CD4-positive, alpha-beta T cell treated with Interferon alpha-2 for 1 hour (primary cell): Measurements from ENCODE around the gene SDCCAG8.

ENCODE experiments used
- DNase-seq, 2 donors: peaks; one replicate each; pipeline ENCODE4 v3.0.0-alpha.2; 2020 to 2022

The SDCCAG8 gene

DNA sequence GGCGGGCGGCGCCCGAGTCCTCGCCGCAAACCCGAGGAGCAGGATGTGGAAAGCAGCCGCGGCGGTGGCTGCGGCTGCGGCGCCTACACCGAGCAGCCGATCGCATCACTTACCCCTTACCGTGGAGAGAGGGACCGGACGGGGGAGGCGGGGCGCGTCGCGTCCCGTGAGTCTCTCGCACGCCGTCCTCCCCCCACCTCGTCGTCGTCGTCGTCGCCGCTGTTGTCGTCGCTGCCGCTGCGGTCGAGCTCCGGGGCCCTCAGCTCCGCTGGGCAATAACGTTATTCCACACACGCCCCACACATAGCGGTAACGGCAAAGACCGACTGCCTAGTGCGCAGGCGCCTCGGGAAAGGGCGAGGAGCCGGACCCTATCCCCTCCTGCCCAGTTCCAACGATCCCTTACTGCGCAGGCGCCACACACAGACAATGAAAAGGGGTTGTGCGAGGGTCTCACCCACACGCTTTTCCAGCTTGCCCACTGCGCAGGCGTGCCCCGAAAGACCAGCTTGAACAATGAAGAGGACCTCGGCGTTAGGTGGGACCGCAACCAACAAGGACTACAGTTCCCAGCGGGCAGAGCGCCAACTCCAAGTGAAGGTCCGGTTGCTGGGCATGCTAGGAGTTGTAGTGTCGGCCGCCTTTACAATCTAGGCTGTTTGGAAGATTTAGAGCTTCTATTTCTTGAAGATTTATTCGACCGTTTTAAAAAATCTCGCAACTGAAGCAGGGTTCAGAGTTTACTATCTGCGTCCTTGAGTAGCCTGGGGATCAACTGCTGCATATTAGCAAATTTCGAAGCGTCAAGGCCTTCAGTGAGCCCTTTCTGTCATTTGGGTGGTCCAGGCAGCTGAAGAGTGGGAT lies 682 bp upstream of the SDCCAG8 start, which contains the start of gene CEP170:
Gene CEP170, minus strand, starts transcription at position 355 of the 864 bp plus-strand sequence. CDS start 30,001 bp downstream, outside the sequence.
- DNase-seq = peak; percentile 90

- no peak for DNase-seq
These were observed 749 bp downstream of the SDCCAG8 start for GRCh38 chr1:243256590-243256989.

DNA sequence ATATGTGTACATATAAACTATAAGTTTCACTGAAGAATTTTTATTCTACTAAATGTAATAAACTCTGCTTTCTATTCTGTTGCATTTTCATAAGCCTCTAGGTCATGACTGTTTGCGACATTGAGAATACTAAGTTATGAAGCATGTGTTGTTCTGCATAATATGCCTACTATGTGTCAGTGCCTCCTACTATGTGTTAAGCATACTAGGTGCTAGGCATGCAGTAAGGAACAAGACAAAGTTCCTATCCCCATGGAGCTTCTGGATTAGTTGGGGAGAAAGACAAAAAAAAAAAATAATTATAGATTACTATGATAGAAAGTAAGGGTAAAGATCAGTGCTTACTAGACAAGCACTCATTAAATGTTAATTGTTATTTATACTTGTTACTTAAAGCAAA lies 1.3 kb downstream of the SDCCAG8 start:
- no peak for DNase-seq

- no peak for DNase-seq
These were observed 2.9 kb downstream of the SDCCAG8 start for GRCh38 chr1:243258731-243259130.

GRCh38 chr1:243260221-243260880 lies 4.5 kb downstream of the SDCCAG8 start:
- DNase-seq = no peak

DNA sequence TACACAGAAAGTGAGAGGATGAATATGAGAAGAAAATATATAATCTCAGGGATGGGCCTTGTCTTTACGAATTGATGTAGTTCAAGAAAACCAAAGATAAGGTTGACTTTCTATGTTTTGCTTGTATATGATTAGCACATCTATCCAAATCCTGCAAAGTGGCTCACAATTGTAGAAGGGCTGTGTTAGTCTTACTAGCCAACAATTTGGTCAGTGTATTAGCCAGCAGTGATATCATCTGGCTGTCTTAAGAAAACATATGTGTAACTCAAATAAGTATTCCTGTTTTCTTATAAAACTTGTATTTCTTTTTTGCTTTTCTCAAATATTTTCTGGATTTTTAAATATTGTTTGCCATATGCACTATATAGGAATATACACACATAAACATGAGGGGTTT lies 5.5 kb downstream of the SDCCAG8 start:
- no peak for DNase-seq

- DNase-seq = no peak
These were observed 8.9 kb downstream of the SDCCAG8 start for GRCh38 chr1:243264717-243265116.

GRCh38 chr1:243266231-243266630 lies 10.4 kb downstream of the SDCCAG8 start:
- no peak for DNase-seq

GRCh38 chr1:243267471-243267880 lies 11.6 kb downstream of the SDCCAG8 start:
- no peak for DNase-seq

DNA sequence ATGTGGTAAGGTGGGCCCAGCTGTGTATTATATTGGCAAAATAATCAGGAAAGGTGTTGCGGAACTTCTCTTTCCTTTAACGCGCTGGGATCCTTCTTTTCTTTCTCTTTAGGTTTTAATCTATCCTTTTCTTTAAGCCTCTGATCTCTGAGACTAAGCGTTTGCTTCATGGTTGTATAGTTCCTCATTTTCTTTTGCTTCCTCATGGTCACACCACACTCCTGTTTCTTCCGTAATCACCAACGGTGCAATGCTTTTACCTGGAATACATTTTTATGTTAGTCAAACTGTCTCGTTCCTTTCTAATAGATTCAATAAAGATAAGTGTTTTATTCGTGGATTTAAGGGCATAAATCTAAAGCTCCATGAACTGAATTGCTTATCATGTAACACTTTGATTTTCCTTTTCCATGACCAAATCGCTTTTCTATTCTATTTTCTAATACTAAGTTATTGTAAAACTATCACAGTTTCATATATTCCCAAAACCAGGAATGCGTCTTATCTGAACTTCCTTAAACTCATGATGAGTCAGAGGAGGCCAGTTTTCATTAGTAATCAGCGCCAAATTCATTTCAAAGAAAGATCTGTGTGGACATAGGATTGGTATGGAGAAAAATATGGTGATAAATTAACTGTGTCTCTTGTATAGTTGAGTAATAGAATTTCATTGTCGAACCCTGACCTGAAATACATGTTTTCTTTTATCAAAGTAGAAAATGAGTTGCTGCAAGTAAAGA lies 12.2 kb downstream of the SDCCAG8 start:
- DNase-seq = no peak

GRCh38 chr1:243268751-243269460 lies 13.1 kb downstream of the SDCCAG8 start:
- no peak for DNase-seq

- DNase-seq = no peak
These were observed 13.6 kb downstream of the SDCCAG8 start for GRCh38 chr1:243269461-243269801.

- DNase-seq = no peak
These were observed 14.4 kb downstream of the SDCCAG8 start for GRCh38 chr1:243270097-243270864.

DNA sequence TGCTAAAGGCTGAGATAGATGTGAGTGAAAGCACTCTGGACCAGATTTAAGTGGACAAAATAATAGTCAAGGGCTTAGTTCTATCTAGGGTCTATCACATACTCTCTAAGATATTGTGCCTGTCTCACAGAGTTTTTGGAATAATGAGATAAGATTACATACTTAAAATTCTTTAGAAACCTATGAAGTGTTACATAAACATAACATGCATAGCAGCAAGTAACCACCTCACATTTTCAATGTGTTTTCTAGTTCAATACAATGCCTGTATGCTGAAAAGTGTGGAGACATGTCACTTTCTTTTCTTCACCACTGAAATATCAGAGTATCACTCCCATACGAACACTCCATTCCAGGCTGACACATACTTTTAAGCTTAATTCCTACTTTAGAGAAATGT lies 16.2 kb downstream of the SDCCAG8 start:
- no peak for DNase-seq

GRCh38 chr1:243272401-243272800 lies 16.6 kb downstream of the SDCCAG8 start:
- no peak for DNase-seq

GRCh38 chr1:243273506-243273905 lies 17.7 kb downstream of the SDCCAG8 start:
- DNase-seq = no peak

DNA sequence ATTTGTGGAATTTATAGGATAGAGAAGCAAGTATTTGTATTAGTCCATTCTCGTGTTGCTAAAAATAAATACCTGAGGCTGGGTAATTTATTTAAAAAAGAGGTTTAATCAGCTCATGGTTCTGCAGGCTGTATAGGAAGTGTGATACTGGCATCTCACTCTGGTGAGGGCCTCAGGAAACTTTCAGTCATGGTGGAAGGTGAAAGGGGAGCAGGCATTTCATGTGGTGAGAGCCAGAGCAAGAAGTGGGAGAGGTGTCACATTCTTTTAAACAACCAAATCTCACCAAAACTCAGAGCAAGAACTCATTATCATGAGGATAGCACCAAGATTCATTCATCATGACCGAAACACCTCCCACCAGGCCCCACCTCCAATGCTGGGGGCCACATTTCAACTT lies 18.1 kb downstream of the SDCCAG8 start:
- DNase-seq = no peak

DNA sequence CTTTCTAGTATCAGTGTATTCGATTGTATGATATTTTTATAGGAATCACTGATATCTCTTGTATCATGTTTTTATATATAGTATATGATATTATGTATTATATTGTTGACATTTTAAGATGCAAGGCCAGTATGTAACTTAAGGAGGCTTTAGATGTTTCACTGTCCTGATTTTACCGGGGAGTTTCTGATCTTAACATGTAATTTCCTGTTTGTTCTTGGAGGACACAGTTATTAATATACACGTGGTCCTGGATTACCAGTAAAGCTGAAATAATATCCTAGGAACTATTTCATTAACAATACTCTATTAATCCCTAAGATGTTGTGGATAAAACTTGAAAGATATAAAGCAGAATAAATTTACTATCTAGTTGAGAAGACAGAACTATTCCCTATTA lies 19.5 kb downstream of the SDCCAG8 start:
- no peak for DNase-seq

DNA sequence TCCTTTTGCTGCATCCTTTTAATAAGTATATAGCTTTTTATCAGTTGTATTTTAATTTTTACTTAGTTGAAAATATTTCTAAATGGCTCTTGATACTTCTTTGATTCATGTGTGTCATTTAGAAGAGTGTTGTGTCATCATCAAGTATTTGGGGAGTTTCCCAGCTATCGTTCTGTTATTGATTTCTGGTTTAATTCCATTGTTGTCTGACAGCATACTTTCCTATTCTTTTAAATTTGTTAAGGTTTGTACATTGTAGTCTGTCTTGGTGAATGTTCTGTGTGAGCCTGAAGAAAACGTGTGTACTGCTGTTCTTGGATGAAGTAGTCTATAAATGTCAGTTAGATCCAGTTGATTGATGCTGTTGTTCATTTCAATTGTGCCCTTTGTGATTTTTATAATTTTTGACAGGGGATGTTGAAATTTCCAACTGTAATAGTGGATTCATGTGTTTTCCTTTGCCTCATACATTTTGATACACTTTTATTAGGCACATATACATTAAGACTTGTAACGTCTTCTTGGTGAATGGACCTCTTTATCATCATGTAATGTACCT lies 24.8 kb downstream of the SDCCAG8 start:
- no peak for DNase-seq

DNA sequence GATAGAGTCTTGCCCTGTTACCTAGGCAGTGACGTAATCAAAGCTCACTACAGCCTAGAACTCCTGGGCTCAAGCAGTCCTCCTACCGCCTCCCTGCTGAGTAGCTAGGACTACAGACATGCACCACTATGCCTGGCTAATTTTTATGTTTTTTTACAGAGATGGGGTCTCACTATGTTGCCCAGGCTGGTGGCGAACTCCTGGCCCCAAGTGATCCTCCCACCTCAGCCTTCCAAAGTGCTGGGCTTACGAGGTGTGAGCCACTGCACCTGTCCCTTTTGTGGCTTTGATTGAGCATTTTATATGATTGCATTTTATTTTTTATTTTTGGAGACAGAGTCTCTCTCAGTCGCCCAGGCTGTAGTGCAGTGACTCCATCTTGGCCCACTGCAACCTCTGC lies 25.8 kb downstream of the SDCCAG8 start:
- DNase-seq = no peak

DNA sequence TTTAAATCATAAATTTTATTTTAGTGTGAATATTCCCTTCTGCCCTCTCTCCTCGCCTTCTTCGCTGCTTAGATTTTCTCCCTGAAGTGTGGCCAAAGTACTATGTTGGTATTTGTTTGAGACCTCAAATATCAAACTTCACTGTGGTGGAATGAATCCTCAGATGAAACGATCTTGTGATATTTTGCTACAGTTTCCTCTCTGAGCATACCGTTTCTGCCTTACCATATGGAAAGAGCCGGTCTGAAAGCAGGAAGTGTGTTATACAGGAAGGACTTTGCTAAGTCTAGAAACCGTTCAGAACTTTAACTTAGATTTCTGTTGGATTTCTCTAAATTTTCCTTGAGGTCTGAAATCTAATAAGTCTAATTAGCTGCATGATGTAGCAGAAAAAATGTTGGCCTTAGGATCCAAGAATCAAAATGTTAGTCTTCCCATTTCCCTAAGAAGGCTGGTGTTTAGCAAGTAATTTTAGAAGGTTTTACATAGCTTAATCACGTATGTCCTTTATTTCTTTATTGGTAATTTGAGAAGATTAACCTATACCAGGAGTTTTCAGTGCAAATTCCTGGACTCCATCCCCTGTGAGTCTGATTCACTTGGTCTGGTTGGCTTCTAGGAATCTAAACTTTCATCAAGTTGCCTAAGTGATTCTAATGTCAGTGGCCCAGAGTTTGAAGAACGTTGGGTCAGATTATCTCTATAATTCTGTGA lies 30.7 kb downstream of the SDCCAG8 start:
- DNase-seq = no peak
